Subcutaneous adipose tissue (tissue), 4 donors: ENCODE results near the gene TSPAN31. TPM values are rescaled to one million over a fixed set of nuclear protein-coding genes. Genes with fewer than 3 reads are reported as not detected.

Source experiments
- CTCF ChIP-seq: fragments of 450-650 bp; IDR thresholded peaks from one replicate; pipeline ENCODE4 v1.5.1; 2016; ENCODE audit warnings: low read depth, mild to moderate bottlenecking, control low read depth, antibody characterized with exemption, moderate library complexity
- total RNA-seq, 4 donors: library from RNA; depleted of rRNA; stranded (reverse); fragments of >200 nt; gene quantifications; one replicate each; pipeline ENCODE4 v1.1.0, GENCODE V29; 2016

The TSPAN31 gene
- total RNA-seq, 4 donors from 2014 or later = 52.8 to 116 (median 62.2) TPM

- no peak for TF ChIP-seq CTCF
Observed at GRCh38 chr12:57745485-57745881, 644 bp downstream of the TSPAN31 start.

DNA sequence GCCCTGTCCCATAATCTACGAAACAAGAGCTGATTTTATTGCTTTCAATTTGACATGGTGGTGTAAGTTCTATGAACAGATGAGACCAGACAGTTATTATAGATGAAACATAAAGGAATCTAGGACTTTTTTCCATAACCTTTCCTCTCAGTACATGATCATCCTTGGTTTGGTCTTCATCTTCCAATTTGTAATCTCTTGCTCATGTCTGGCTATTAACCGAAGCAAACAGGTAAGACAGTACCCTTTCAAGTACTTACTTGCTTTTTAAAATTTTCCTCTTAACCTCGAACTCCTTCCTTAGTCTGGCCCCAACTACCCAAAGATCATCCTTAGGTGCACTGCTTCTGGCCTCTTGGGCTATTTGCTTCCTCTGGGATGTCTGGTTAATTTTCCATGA is 1.2 kb downstream of the TSPAN31 start:
- TF ChIP-seq CTCF = no peak

- TF ChIP-seq CTCF = no peak
Observed at GRCh38 chr12:57749061-57749460, 4.2 kb downstream of the TSPAN31 start.

GRCh38 chr12:57750561-57751431 is 6.0 kb downstream of the TSPAN31 start:
- no peak for TF ChIP-seq CTCF

GRCh38 chr12:57751432-57751787 is 6.6 kb downstream of the TSPAN31 start:
- TF ChIP-seq CTCF = no peak

- TF ChIP-seq CTCF = no peak
Observed at GRCh38 chr12:57751788-57752667, 7.2 kb downstream of the TSPAN31 start, which contains the start of gene CDK4. CDK4 (minus strand) TSS chr12:57752310; CDS start chr12:57751717, 593 bp downstream.

- no peak for TF ChIP-seq CTCF
Observed at GRCh38 chr12:57752668-57753000, 7.8 kb downstream of the TSPAN31 start.
